Activated CD4-positive, alpha-beta T cell treated with anti-CD3 and anti-CD28 coated beads for 24 hours (primary cell): Measurements from ENCODE around the gene GAREM2.

Experiments used
- DNase-seq, 2 donors: peaks; one replicate each; pipeline ENCODE4 v3.0.0-alpha.2; 2020; ENCODE audit warnings: low read depth in 2 of 2

GAREM2 gene

GRCh38 chr2:26237868-26238267 lies 65.0 kb downstream of the GAREM2 start:
- no peak for DNase-seq

DNA sequence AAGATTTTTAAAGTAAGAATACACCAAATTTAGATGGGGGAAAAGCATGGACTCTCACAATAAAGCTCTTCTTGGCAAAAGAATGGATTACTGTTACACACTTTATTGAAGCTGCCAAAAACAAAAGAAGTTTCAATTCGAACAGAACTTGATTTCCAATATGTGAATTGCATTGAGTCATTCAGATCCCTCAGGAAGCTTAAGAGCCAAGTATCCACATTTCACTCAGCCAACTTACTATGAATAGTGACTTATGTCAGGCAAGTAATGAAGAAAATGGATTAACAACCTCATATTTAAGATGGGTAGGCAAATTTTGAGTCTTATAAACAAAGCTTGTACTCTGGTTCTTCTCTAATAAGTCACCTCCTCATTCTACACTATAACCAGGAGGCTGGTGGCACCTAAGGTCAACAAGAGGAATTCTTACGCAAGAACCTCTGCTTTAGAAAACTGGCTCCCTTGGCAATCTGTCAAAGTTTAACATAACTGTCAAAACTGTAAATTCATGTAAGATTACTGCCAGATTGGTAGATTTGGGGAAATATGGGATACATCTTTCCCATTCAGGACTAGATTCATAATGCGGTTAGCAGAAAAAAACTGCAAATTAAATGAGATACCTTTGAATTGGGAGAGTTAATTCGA lies 65.5 kb downstream of the GAREM2 start:
- no peak for DNase-seq
